HT1080 (cell line): ENCODE data around the gene HSF5. TPM values are rescaled to one million over a fixed set of nuclear protein-coding genes. Genes with fewer than 3 reads are reported as not detected.

Experiments used
- DNase-seq: peaks from one replicate; pipeline ENCODE4 v3.0.0-alpha.2; 2015; ENCODE audit warnings: low read depth
- total RNA-seq: library from RNA; depleted of rRNA; stranded (reverse); fragments of >200 nt; shearing (Covaris generic); gene quantifications from 2 replicates; pipeline ENCODE4 v1.2.3, GENCODE V29; 2014; rRNA removed

The HSF5 gene
- total RNA-seq, 1 experiment from 2014 or later = not detected

GRCh38 chr17:58371300-58371950 lies 116.8 kb downstream of the HSF5 start:
- DNase-seq = no peak

- DNase-seq = no peak
Observed at GRCh38 chr17:58370716-58371115, 117.5 kb downstream of the HSF5 start.

GRCh38 chr17:58370309-58370708 lies 117.9 kb downstream of the HSF5 start:
- no peak for DNase-seq

Other genes starting within 250 kb of the HSF5 start
- 0.05 TPM in 1 of 2 replicates, not detected in the other for gene LPO, start 249.8 kb downstream of the HSF5 start, total RNA-seq
- gene MPO, start 207.5 kb downstream of the HSF5 start, total RNA-seq = not detected in 2 replicates
- 1.8 and 2.3 TPM in 2 replicates for gene TSPOAP1, start 159.6 kb downstream of the HSF5 start, total RNA-seq
- 157 and 168 TPM in 2 replicates for gene SUPT4H1, start 136.2 kb downstream of the HSF5 start, total RNA-seq
- 0.14 TPM in 1 of 2 replicates, not detected in the other for gene RNF43, start 70.9 kb downstream of the HSF5 start, total RNA-seq
- 32.3 and 34.4 TPM in 2 replicates for gene MTMR4, start 26.2 kb upstream of the HSF5 start, total RNA-seq
- gene TEX14, start 203.6 kb upstream of the HSF5 start, total RNA-seq = 2.5 and 2.7 TPM in 2 replicates
- 59.6 and 78.1 TPM in 2 replicates for gene RAD51C, start 204.2 kb upstream of the HSF5 start, total RNA-seq